Measurements from ENCODE around the gene NEDD4. TPM values are rescaled to one million over a fixed set of nuclear protein-coding genes. Genes with fewer than 3 reads are reported as not detected.

NEDD4 gene
- polyA plus RNA-seq, 2 of the 4 experiments (the other 2 are of a cell fraction) = 56.4 to 78.8 TPM

DNA sequence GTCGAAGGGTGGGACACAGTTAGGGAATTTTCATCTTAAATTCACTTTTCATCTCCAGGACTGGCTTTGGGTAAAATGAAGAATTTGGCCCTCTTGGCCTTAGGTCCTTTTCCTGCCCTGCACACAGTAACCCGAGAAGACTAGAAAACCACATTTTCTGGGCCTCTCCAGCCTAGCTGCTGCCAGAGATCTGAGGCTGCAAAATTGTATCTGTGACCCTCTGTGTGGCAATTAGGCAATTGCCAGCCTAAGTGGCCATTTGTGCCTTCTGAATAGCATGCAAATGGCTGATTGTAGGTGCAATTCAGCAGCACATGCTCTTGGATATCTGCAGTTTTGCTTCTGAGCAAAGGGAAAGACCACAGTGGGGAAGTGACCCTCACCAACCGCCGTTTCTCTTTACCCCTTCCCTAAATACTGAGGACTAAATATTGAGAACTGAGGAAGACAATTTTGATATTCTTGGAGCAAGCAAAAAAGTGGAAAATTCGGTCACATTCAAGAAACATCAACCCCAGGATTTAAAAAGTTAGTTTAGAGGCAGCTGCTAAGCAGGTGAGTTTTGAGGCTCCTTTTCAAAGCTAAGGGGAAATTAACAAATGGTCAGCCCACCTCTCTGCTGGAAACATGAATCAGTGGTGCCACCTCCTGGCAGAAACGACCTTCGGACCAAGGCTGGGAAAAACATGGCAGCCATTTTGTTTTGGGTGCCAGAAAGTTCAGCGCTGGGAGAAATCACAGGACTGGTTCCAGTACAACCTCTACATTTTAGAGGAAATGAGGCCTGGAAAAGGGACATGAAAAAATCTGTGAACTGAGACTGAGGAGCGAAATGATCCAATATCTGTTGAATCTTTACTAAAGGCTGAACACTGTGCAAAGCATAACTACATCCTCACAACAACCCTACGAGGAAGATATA, 193.9 kb downstream of the NEDD4 start:
- CTCF ChIA-PET = interaction anchor here (0.6 to 5.5 kb wide), 15 partner anchors 9 to 386 kb away, joined by 3 to 43 read pairs (median 4); no protein-coding TSS in a partner anchor
- WGBS (ENCODE audit: missing lambda C conversion rate) = 54% methylated on average over 10 of the region's 10 CpGs
- ATAC-seq (peak; percentile 48 to 86; a peak in 3 of 6 replicates), FAIRE-seq (peak; percentile 73), DNase-seq (ENCODE audit: low read depth in 1 of 2, low spot score in 1 of 2) (peak; percentile 59 to 63)
- TF ChIP-seq PHF8 (IDR thresholded peaks at IDR 0.05; ENCODE audit: borderline replicate concordance, low read depth) = peak; percentile 19; the same call in 1 of the 2 replicates
- TF ChIP-seq HOXA7 (CRISPR knock-in tag; IDR thresholded peaks at IDR 0.05) = no peak
- TF ChIP-seq, protein P1, sequence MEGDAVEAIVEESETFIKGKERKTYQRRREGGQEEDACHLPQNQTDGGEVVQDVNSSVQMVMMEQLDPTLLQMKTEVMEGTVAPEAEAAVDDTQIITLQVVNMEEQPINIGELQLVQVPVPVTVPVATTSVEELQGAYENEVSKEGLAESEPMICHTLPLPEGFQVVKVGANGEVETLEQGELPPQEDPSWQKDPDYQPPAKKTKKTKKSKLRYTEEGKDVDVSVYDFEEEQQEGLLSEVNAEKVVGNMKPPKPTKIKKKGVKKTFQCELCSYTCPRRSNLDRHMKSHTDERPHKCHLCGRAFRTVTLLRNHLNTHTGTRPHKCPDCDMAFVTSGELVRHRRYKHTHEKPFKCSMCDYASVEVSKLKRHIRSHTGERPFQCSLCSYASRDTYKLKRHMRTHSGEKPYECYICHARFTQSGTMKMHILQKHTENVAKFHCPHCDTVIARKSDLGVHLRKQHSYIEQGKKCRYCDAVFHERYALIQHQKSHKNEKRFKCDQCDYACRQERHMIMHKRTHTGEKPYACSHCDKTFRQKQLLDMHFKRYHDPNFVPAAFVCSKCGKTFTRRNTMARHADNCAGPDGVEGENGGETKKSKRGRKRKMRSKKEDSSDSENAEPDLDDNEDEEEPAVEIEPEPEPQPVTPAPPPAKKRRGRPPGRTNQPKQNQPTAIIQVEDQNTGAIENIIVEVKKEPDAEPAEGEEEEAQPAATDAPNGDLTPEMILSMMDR (IDR thresholded peaks at IDR 0.05) = peak; percentile 58
- peak; percentile 53; the same call in 1 of the 2 replicates for TF ChIP-seq EHMT2 (IDR thresholded peaks at IDR 0.05; ENCODE audit: low read depth)
- peak; percentile 67 for TF ChIP-seq SMC3 (IDR thresholded peaks at IDR 0.05)
- TF ChIP-seq, protein P2, sequence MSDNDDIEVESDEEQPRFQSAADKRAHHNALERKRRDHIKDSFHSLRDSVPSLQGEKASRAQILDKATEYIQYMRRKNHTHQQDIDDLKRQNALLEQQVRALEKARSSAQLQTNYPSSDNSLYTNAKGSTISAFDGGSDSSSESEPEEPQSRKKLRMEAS (IDR thresholded peaks at IDR 0.05) = no peak
- TF ChIP-seq ZNF302 (CRISPR knock-in tag; IDR thresholded peaks at IDR 0.05) = no peak
- no peak for TF ChIP-seq FOSL2 (IDR thresholded peaks at IDR 0.05)
- TF ChIP-seq FOSL2 (CRISPR knock-in tag; IDR thresholded peaks at IDR 0.05) = no peak
- peak; percentile 65 to 88 for TF ChIP-seq RAD21 (conservative IDR thresholded peaks at IDR 0.05 in 1 of 2, IDR thresholded peaks at IDR 0.05 in 1 of 2)
- no peak for TF ChIP-seq RFX5 (IDR thresholded peaks at IDR 0.05)
- TF ChIP-seq CBX8 (IDR thresholded peaks at IDR 0.05) = no peak
- POLR2A ChIA-PET = no interaction called here
- Histone ChIP-seq H3K4me3 (no peak overlapping the region), H3K4me1 (0 out of 3 replicates have a peak, but pooled peaks cover 3% of the 10 kb centered on the region), H3K4me2 (no peak overlapping the region), H3K27ac (no peak overlapping the region), H3K9me3 (0 out of 3 replicates have a peak, but pooled peaks cover 2% of the 10 kb centered on the region)

DNA sequence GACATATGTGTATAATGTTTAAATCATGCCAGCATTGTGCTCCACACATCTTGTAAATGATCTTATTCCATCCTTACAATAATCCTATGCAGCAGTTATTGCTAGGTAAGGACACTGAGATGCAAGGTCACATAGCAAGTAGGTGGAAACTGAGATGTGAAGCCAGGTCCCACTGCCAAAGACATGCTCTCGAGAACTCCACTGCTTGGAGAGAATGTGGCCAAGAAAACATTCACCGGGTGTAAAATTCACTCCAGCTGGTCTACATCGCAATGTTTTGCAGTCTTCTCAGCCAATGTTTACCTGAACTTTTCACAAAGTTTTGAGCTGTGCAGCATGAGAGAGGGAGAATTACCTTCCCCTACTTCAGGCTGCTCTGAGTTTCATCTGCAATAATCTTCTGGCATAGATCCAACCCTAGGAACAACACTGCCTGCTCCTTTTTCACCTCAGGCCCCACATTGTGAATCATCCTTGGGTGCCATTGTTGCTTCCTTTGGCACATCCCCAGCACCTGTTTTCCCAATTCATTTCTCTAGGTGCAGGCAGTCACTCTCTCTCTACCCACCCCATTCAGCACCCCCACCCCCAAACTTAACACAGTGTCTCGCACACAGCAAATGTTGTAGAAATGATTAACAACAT, 197.0 kb downstream of the NEDD4 start:
- Histone ChIP-seq H3K4me3 (no peak overlapping the region), H3K4me1 (peaks cover 9% of the 10 kb centered on the region; the same call in 2 of the 3 replicates), H3K27ac (no peak overlapping the region), H3K4me2 (no peak overlapping the region), H3K9me3 (peaks cover 13% of the 10 kb centered on the region; the same call in 1 of the 3 replicates)
- no peak for FAIRE-seq
- ATAC-seq = no peak
- DNase-seq (ENCODE audit: low read depth in 1 of 2, low spot score in 1 of 2) = no peak
- POLR2A ChIA-PET = no interaction called here
- 75% methylated on average over 4 of the region's 4 CpGs for WGBS (ENCODE audit: missing lambda C conversion rate)
- CTCF ChIA-PET = interaction anchor here (0.7 to 1.3 kb wide), 4 partner anchors 9 to 164 kb away, joined by 3 to 4 read pairs (median 4); no protein-coding TSS in a partner anchor
- TF ChIP-seq PHF8 (IDR thresholded peaks at IDR 0.05; ENCODE audit: borderline replicate concordance, low read depth) (no peak), KDM5A (IDR thresholded peaks at IDR 0.05) (no peak), EHF (CRISPR knock-in tag; IDR thresholded peaks at IDR 0.05) (no peak), KDM1A (IDR thresholded peaks at IDR 0.05; ENCODE audit: low read depth) (no peak), CBX8 (IDR thresholded peaks at IDR 0.05) (no peak), MAZ (IDR thresholded peaks at IDR 0.05; ENCODE audit: borderline replicate concordance, low read depth, low read length) (no peak), TFCP2L1 (CRISPR knock-in tag; IDR thresholded peaks at IDR 0.05) (no peak), CBX2 (IDR thresholded peaks at IDR 0.05; ENCODE audit: borderline replicate concordance, low read depth) (no peak), HOXB13 (CRISPR knock-in tag; IDR thresholded peaks at IDR 0.05; ENCODE audit: low read depth) (no peak), GATA3 (IDR thresholded peaks at IDR 0.05; ENCODE audit: borderline replicate concordance) (no peak), EP300 (IDR thresholded peaks at IDR 0.05) (no peak), RFX5 (IDR thresholded peaks at IDR 0.05) (no peak)
- TF ChIP-seq, protein P1 (IDR thresholded peaks at IDR 0.05) = no peak
- TF ChIP-seq, protein P3, sequence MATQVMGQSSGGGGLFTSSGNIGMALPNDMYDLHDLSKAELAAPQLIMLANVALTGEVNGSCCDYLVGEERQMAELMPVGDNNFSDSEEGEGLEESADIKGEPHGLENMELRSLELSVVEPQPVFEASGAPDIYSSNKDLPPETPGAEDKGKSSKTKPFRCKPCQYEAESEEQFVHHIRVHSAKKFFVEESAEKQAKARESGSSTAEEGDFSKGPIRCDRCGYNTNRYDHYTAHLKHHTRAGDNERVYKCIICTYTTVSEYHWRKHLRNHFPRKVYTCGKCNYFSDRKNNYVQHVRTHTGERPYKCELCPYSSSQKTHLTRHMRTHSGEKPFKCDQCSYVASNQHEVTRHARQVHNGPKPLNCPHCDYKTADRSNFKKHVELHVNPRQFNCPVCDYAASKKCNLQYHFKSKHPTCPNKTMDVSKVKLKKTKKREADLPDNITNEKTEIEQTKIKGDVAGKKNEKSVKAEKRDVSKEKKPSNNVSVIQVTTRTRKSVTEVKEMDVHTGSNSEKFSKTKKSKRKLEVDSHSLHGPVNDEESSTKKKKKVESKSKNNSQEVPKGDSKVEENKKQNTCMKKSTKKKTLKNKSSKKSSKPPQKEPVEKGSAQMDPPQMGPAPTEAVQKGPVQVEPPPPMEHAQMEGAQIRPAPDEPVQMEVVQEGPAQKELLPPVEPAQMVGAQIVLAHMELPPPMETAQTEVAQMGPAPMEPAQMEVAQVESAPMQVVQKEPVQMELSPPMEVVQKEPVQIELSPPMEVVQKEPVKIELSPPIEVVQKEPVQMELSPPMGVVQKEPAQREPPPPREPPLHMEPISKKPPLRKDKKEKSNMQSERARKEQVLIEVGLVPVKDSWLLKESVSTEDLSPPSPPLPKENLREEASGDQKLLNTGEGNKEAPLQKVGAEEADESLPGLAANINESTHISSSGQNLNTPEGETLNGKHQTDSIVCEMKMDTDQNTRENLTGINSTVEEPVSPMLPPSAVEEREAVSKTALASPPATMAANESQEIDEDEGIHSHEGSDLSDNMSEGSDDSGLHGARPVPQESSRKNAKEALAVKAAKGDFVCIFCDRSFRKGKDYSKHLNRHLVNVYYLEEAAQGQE (IDR thresholded peaks at IDR 0.05) = no peak
- TF ChIP-seq, protein P4, sequence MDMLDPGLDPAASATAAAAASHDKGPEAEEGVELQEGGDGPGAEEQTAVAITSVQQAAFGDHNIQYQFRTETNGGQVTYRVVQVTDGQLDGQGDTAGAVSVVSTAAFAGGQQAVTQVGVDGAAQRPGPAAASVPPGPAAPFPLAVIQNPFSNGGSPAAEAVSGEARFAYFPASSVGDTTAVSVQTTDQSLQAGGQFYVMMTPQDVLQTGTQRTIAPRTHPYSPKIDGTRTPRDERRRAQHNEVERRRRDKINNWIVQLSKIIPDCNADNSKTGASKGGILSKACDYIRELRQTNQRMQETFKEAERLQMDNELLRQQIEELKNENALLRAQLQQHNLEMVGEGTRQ (IDR thresholded peaks at IDR 0.05) = no peak
- TF ChIP-seq, protein P5, sequence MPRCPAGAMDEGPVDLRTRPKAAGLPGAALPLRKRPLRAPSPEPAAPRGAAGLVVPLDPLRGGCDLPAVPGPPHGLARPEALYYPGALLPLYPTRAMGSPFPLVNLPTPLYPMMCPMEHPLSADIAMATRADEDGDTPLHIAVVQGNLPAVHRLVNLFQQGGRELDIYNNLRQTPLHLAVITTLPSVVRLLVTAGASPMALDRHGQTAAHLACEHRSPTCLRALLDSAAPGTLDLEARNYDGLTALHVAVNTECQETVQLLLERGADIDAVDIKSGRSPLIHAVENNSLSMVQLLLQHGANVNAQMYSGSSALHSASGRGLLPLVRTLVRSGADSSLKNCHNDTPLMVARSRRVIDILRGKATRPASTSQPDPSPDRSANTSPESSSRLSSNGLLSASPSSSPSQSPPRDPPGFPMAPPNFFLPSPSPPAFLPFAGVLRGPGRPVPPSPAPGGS (IDR thresholded peaks at IDR 0.05) = no peak

All from A549 (cell line).